ENCODE measurements around the gene HSD17B4.

Gene HSD17B4

GRCh38 chr5:119551819-119552218, 99.5 kb downstream of the HSD17B4 start:
- Histone ChIP-seq H2AFZ (no peak overlapping the region), H3K9ac (no peak overlapping the region), H3K9me3 (ENCODE audit: control insufficient read depth, low read length) (no peaks in the 10 kb centered on the region), H3K27me3 (ENCODE audit: control insufficient read depth, insufficient read depth, low read length) (no peaks in the 10 kb centered on the region), H3K4me3 (ENCODE audit: low read depth, low read length) (no peak overlapping the region), H3K4me2 (ENCODE audit: low read length) (no peak overlapping the region), H3K27ac (no peak overlapping the region), H3K79me2 (no peaks in the 10 kb centered on the region), H3K4me1 (no peaks in the 10 kb centered on the region), H3K36me3 (ENCODE audit: control insufficient read depth, insufficient read depth, low read length) (no peaks in the 10 kb centered on the region)
- no peak for TF ChIP-seq CTCF (IDR thresholded peaks at IDR 0.05)

GRCh38 chr5:119554597-119554996, 102.3 kb downstream of the HSD17B4 start:
- no peak for TF ChIP-seq CTCF (IDR thresholded peaks at IDR 0.05)
- H3K36me3 ChIP-seq (ENCODE audit: control insufficient read depth, insufficient read depth, low read length) = no peaks in the 10 kb centered on the region
- H3K4me3 ChIP-seq (ENCODE audit: low read depth, low read length) = no peak overlapping the region
- H2AFZ ChIP-seq = no peak overlapping the region
- no peaks in the 10 kb centered on the region for H3K4me1 ChIP-seq
- H3K4me2 ChIP-seq (ENCODE audit: low read length) = no peak overlapping the region
- H3K9ac ChIP-seq = no peak overlapping the region
- H3K27ac ChIP-seq = no peak overlapping the region
- H3K79me2 ChIP-seq = no peaks in the 10 kb centered on the region
- no peaks in the 10 kb centered on the region for H3K27me3 ChIP-seq (ENCODE audit: control insufficient read depth, insufficient read depth, low read length)
- H3K9me3 ChIP-seq (ENCODE audit: control insufficient read depth, low read length) = no peaks in the 10 kb centered on the region

- no peaks in the 10 kb centered on the region for H3K4me1 ChIP-seq
- H3K27ac ChIP-seq = no peak overlapping the region
- no peaks in the 10 kb centered on the region for H3K9me3 ChIP-seq (ENCODE audit: control insufficient read depth, low read length)
- TF ChIP-seq CTCF (IDR thresholded peaks at IDR 0.05) = no peak
- no peak overlapping the region for H3K9ac ChIP-seq
- no peak overlapping the region for H3K4me3 ChIP-seq (ENCODE audit: low read depth, low read length)
- H2AFZ ChIP-seq = no peak overlapping the region
- no peaks in the 10 kb centered on the region for H3K79me2 ChIP-seq
- H3K27me3 ChIP-seq (ENCODE audit: control insufficient read depth, insufficient read depth, low read length) = no peaks in the 10 kb centered on the region
- H3K36me3 ChIP-seq (ENCODE audit: control insufficient read depth, insufficient read depth, low read length) = no peaks in the 10 kb centered on the region
- H3K4me2 ChIP-seq (ENCODE audit: low read length) = no peak overlapping the region
Observed at GRCh38 chr5:119570910-119571309, 118.6 kb downstream of the HSD17B4 start.

- H3K4me2 ChIP-seq (ENCODE audit: low read length) = no peak overlapping the region
- H2AFZ ChIP-seq = no peak overlapping the region
- H3K9ac ChIP-seq = no peak overlapping the region
- H3K9me3 ChIP-seq (ENCODE audit: control insufficient read depth, low read length) = no peaks in the 10 kb centered on the region
- no peak for TF ChIP-seq CTCF (IDR thresholded peaks at IDR 0.05)
- no peak overlapping the region for H3K27ac ChIP-seq
- no peaks in the 10 kb centered on the region for H3K79me2 ChIP-seq
- no peaks in the 10 kb centered on the region for H3K27me3 ChIP-seq (ENCODE audit: control insufficient read depth, insufficient read depth, low read length)
- no peak overlapping the region for H3K4me3 ChIP-seq (ENCODE audit: low read depth, low read length)
- no peaks in the 10 kb centered on the region for H3K36me3 ChIP-seq (ENCODE audit: control insufficient read depth, insufficient read depth, low read length)
- H3K4me1 ChIP-seq = no peaks in the 10 kb centered on the region
Observed at GRCh38 chr5:119578937-119579336, 126.6 kb downstream of the HSD17B4 start.

GRCh38 chr5:119582987-119583386, 130.7 kb downstream of the HSD17B4 start:
- H3K9ac ChIP-seq = no peak overlapping the region
- no peak for TF ChIP-seq CTCF (IDR thresholded peaks at IDR 0.05)
- H3K9me3 ChIP-seq (ENCODE audit: control insufficient read depth, low read length) = no peaks in the 10 kb centered on the region
- H3K27ac ChIP-seq = no peak overlapping the region
- no peak overlapping the region for H3K4me3 ChIP-seq (ENCODE audit: low read depth, low read length)
- no peaks in the 10 kb centered on the region for H3K79me2 ChIP-seq
- H3K27me3 ChIP-seq (ENCODE audit: control insufficient read depth, insufficient read depth, low read length) = no peaks in the 10 kb centered on the region
- no peak overlapping the region for H3K4me2 ChIP-seq (ENCODE audit: low read length)
- no peaks in the 10 kb centered on the region for H3K4me1 ChIP-seq
- no peak overlapping the region for H2AFZ ChIP-seq
- no peaks in the 10 kb centered on the region for H3K36me3 ChIP-seq (ENCODE audit: control insufficient read depth, insufficient read depth, low read length)

All from parathyroid adenoma (tissue), 2 donors.